Thoracic aorta (tissue), 2 donors: ENCODE results near the gene CSRNP2. TPM values are rescaled to one million over a fixed set of nuclear protein-coding genes. Genes with fewer than 3 reads are reported as not detected.

Source experiments
- ATAC-seq: fragments of 150-250 bp; one replicate; pipeline ENCODE4 v1.8.0; 2017; ENCODE audit warnings: low read depth; ENCODE audit not compliant: insufficient number of reproducible peaks, low FRiP score
- DNase-seq: peaks from one replicate; pipeline ENCODE4 v3.0.0-alpha.2; 2020; ENCODE audit warnings: low spot score
- H3K27ac ChIP-seq, 2 donors: fragments of 200-600 bp; sonication (generic); 1 replicate in 1 of 2; 2 replicates in 1 of 2; pipeline ENCODE4 v1.5.1; 2016; ENCODE audit warnings: mild to moderate bottlenecking in 2 of 2, moderate library complexity in 2 of 2
- H3K27me3 ChIP-seq: fragments of 200-600 bp; sonication (generic); replicated peaks from 2 replicates; pipeline ENCODE4 v1.6.0; 2016; ENCODE audit warnings: mild to moderate bottlenecking; ENCODE audit not compliant: insufficient read depth
- H3K36me3 ChIP-seq: fragments of 200-600 bp; sonication (generic); one replicate; pipeline ENCODE4 v1.5.1; 2016
- H3K4me1 ChIP-seq, 2 donors: fragments of 200-600 bp; sonication (generic); 1 replicate in 1 of 2; 2 replicates in 1 of 2; pipeline versions ENCODE4 v1.5.1 to v1.6.0; 2016; ENCODE audit warnings: low read depth in 2 of 2, mild to moderate bottlenecking in 1 of 2; ENCODE audit not compliant: control insufficient read depth in 1 of 2
- H3K4me3 ChIP-seq: fragments of 200-600 bp; sonication (generic); 2 replicates; pipeline ENCODE4 v1.5.1; 2016; ENCODE audit warnings: mild to moderate bottlenecking
- H3K9me3 ChIP-seq: fragments of 200-600 bp; sonication (generic); 2 replicates; pipeline ENCODE4 v1.5.1; 2016
- total RNA-seq, 2 donors: library from RNA; depleted of rRNA; stranded (reverse); fragments of >200 nt; gene quantifications; one replicate each; pipeline versions ENCODE4 v1.1.0 to v1.2.3, GENCODE V29; 2016
- TF ChIP-seq, protein P1 (sequence below): fragments of 200-600 bp; sonication (generic); IDR thresholded peaks from one replicate; pipeline ENCODE4 v1.5.1; 2019; ENCODE audit warnings: antibody characterized with exemption

CSRNP2 gene
- total RNA-seq, 2 donors from 2014 or later: 30.9 to 43.4 TPM

DNA sequence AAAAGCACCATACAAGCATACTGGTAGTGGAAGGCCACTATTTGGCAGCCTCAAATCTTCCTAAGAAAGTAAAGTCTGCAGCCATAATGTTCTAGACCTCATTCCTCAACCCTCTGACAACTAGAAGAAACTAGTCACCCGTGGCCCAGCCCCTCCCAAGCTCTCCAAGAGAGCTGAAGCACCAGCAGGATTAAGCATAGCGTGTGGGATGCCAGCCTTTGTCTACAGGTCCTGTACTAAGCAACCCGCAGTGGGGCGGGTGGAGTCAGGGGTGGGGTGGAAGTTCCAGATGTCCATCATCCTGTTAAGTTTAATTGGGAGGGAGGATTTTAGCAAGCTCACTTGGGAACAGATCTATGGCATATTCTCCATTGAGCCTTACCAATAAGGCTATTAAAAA is 71.4 kb downstream of the CSRNP2 start:
- Histone ChIP-seq H3K4me3 (no peak overlapping the region), H3K27ac (no peak overlapping the region), H3K9me3 (no peaks in the 10 kb centered on the region), H3K27me3 (no peaks in the 10 kb centered on the region), H3K36me3 (no peaks in the 10 kb centered on the region), H3K4me1 (peaks cover 25 to 31% of the 10 kb centered on the region in 2 donors)
- DNase-seq: no peak
- no peak for ATAC-seq
- TF ChIP-seq, protein P1, sequence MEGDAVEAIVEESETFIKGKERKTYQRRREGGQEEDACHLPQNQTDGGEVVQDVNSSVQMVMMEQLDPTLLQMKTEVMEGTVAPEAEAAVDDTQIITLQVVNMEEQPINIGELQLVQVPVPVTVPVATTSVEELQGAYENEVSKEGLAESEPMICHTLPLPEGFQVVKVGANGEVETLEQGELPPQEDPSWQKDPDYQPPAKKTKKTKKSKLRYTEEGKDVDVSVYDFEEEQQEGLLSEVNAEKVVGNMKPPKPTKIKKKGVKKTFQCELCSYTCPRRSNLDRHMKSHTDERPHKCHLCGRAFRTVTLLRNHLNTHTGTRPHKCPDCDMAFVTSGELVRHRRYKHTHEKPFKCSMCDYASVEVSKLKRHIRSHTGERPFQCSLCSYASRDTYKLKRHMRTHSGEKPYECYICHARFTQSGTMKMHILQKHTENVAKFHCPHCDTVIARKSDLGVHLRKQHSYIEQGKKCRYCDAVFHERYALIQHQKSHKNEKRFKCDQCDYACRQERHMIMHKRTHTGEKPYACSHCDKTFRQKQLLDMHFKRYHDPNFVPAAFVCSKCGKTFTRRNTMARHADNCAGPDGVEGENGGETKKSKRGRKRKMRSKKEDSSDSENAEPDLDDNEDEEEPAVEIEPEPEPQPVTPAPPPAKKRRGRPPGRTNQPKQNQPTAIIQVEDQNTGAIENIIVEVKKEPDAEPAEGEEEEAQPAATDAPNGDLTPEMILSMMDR: no peak

Other genes with a start within 250 kb of the CSRNP2 start
- gene TMPRSS12, start 240.7 kb downstream of the CSRNP2 start, total RNA-seq: not detected
- gene HIGD1C, start 131.1 kb downstream of the CSRNP2 start, total RNA-seq: not detected
- 10 to 100 TPM; 61.6 to 82.3 TPM for gene SLC11A2, start 57.2 kb downstream of the CSRNP2 start, total RNA-seq
- gene LETMD1, start 35.3 kb downstream of the CSRNP2 start, total RNA-seq: 10 to 100 TPM; 42.4 to 52.1 TPM
- gene TFCP2, start 89.5 kb upstream of the CSRNP2 start, total RNA-seq: 10 to 100 TPM; 10.6 to 18.1 TPM
- 10 to 100 TPM; 14.5 to 17.1 TPM for gene POU6F1, start 134.5 kb upstream of the CSRNP2 start, total RNA-seq
- gene DAZAP2, start 155.2 kb upstream of the CSRNP2 start, total RNA-seq: 100 to 1,000 TPM; 208 to 344 TPM
- gene SMAGP, start 186.8 kb upstream of the CSRNP2 start, total RNA-seq: 1 to 10 TPM; 7.6 to 7.8 TPM
- gene BIN2, start 240.6 kb upstream of the CSRNP2 start, total RNA-seq: 10 to 100 TPM in 1 of 2 donors, 1 to 10 TPM in 1; 4.6 to 11.9 TPM